ENCODE results near the gene TMUB1.

TMUB1 gene, protein sequence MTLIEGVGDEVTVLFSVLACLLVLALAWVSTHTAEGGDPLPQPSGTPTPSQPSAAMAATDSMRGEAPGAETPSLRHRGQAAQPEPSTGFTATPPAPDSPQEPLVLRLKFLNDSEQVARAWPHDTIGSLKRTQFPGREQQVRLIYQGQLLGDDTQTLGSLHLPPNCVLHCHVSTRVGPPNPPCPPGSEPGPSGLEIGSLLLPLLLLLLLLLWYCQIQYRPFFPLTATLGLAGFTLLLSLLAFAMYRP

DNA sequence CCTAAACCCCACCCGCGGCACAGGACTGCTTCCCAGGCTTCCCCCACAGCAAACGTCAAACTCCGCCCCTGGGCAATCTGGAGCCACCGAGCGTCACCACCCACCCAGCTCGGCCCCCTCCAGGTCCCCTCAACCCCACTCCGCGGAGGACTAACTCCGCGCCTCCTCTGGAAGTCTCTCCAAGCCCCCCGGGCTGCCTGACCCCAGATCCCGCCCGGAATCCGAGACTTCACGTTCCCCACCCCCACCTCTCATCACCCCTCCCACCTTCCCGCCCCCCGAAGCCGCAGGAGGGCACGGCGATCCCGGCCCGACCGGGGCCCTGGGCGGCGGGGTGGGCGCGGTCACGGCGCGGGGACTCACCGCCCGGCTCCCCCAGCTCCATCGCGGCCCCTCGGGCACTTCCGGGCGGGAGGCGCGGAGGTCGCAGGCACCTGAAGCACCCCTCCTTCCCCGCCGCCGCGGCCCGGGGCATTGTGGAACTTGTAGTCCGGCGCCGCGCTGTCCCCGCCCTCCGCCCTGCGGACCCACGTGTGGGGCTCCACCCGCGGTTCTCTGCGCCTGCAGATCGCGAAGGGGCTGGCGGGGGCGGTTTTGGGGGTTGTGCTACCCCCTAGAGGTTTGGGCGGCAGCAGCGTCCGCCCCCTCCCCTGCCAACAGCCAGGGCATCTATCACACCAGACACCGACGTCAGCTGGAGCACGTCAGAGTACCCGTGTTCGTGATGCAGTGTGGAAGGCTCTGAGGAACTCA is at the start of gene TMUB1:
TSS of gene TMUB1 (minus strand) at position 423 of the 753 bp plus-strand sequence. CDS start 930 bp downstream, outside the sequence.
- peak; percentile 92 for DNase-seq (ENCODE audit: low read depth)

GRCh38 chr7:151132461-151133205 is 49.3 kb upstream of the TMUB1 start:
- no peak for DNase-seq (ENCODE audit: low read depth)

DNA sequence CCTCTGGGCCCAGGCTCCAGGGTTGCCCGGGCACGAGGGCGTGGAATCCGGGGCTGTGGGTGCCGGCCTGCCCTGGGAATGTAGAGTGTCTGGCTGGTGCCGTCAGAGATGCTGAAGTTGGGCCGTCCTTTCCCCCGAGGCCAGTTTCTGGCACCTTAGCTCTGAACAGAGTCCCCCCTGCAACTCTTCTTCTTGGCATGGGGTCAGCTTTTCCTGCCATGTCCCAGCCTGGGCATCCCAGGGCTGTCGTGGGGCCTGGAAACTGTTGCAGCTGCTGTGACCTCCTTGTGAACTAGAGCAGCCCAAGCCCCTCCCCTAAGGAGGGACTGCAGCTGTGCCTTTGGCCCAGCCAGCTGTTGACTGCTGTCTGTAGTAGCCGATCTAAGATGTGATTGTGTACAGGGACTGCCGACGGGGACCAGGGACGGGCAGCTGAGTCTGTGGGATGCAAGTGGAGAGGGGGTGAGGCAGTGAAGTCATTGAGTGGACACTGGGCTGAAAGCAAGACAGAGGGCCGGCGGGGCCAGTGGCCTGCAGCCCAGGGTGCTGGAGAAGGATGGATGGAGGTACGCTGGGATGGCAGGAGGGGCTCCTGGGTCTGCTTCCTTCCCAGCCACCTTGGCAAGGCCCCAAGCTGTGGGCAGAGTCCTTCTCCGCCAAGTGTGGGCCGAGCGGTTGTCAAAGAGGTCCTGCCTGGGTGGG is 48.5 kb upstream of the TMUB1 start:
- DNase-seq (ENCODE audit: low read depth): no peak

DNA sequence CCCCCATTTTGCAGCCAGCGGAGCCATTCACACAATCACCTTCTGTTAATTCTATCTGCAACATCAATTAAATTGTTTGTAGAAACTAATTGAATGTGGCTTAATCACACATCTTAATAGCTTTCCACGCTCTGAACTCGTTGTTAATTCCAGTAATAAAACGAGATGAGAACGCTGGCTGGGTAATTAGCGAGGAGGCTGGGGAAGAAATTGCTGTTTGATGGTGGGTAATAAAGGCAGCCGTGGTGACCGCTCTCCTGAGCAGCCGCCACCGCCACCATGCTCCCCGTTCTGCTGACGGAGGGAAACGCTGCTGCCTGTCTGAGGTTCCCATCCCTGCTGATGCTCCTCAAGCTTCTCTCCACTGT is 47.9 kb upstream of the TMUB1 start:
- DNase-seq (ENCODE audit: low read depth): no peak

DNA sequence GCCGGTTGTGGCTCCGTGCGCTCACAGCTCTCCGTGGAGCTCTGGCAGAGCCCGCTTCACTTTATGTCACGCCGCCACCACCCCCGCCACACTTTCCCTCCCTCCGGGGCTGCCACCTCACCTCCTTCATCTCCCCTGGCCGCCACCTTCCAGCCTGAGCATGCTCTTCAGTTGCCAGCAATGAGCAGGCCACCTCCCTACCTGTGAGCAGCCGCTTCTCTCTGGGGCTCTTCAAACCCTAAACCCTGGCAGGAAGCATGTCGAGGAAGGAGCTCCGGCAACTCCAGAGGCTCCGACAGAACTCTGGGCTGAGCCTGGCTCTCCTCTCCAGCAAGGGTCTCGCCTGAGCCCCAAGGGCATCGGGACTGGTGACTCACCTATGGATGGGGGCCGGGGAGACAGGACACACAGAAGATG is 47.5 kb upstream of the TMUB1 start:
- no peak for DNase-seq (ENCODE audit: low read depth)

DNA sequence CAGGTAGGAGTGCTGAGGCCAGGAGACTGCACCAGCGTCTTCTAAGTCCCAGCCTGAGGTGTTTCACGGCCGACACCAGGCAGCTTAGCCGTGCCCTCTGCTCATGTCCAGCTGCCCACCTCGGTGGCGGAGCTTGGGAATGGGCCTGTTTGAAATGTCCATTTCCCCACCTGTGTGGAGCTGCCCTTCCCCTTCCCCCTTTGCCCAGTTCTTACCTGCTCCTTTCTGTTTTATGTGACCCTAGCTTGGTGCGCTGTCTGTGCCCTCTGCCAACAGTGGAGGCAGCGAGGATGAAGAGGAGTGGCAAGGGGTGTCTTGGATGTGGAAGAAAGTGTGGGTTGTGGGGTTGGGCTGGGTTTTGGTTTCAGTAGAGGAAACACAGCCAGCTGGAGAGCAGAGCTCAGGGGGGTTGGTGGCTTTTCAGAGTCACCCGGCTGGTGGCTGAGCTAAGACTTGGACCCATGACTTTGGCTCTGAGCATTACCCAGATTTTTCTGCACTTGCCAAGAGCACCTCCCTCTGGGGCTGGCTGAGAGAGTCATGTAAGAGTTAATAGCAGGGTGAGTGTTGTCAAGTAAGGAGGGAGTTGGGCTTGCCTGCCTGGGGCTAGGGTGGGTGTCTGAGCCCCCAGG is 46.8 kb upstream of the TMUB1 start:
- DNase-seq (ENCODE audit: low read depth): no peak

DNA sequence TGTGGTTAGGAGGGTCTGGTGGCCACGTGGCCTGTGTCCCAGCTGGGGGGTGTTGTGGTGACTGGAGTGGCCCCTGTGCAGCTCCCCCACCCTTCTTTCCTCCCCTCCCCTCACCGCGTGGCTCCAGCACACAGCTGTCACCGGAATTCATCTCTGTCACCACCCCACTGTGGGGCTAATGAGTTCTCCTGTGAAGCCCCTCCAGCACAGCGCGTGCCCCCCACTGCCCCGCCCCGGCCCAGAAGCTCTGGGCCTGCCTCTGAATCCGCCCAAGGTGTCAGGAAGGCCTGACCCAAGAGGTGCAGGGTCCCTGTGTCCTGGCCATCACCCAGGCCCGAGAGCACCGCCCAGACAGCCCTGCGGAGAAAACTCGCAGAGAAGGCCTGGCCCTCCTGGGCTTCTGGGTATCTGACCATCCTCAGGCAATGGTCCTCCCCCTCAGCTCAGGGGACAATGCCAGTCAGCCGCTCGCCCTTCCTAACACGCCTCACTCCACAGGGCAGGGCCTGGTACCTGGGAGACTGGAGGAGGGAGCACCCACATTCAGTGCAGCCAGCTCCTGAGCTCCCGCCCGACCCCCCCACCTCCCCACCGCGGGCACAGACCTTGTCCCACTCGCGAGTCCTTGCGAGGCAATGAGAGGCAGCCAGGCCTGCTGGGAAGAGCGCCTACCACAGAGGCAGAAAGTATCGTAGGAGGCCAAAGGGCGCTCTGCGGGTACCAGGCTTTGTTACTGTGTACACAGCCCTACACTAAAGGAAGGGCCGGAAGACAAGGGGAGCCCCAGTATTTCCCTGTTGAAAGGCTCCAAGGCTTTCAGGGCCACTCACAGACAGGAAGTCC is 46.0 kb upstream of the TMUB1 start:
- no peak for DNase-seq (ENCODE audit: low read depth)

DNA sequence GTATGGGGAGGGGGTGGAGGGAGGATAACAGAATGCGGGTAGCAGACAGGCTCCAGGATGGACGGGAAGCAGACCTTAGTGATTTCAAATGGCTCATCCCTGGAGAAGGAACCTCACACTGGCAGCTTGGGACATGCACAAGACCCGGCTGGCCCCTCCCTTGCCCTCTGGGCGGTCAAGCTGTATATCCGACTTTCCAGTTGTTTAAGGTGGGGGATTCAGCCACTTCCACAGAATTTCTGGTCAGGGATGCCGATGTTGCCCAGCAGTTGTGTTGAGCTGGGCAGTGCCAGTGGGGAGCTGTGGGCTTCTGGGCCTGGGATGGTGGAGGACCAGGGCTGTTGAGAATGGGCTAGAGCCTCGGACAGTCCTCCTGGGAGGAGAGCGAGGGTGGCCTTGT is 45.4 kb upstream of the TMUB1 start:
- DNase-seq (ENCODE audit: low read depth): no peak

DNA sequence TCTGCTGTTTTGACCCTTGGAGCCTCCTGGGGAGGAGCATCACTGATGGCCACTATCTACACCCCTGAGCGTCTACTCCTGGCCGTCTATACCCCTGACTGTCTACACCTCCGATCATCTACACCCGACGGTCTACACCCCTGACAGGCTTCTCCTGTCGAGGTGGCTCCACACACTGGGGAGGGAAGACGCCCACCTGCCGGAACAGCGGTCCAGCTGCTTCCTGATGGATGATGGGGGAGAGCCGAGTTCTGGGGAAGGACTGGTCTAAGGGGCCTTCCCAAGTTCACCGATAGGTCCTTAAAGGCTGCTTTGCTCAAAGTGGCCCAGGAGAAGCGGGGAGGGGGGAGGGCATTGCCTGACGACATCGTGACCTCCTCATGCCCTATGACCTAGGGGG is 44.9 kb upstream of the TMUB1 start:
- no peak for DNase-seq (ENCODE audit: low read depth)

GRCh38 chr7:151126491-151127137 is 43.3 kb upstream of the TMUB1 start:
- no peak for DNase-seq (ENCODE audit: low read depth)

DNA sequence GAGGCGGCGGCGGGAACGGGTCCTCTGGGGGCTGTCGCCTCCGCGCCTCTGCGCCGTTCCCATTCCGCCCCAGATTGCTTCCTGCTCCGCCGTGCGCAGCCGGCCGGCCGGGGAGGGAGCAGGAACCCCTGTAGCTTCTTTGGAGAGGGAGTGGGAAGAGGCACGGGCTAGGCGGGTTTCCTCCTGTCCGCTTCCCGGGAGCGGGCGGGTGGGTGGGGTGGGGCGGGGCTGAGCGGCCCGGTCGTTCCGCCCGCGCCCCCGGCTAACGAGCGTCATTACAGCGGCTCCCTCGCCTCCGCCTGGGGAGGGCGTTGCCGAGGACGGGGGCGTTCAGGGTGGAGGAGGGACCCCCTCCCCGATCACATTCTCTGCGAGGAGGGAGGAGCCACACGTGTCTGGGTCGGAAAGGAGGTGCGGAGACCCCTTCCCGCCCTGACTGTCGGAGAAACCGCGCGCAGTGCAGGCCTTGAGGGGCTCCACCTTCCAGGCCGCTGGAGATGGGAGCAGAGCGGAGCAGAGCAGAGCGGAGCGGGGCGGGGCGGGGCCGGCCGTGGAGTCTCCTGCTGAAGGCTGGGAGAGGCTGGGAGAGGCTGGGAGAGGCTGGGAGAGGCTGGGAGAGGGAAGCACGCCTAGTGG is 42.7 kb upstream of the TMUB1 start:
- no peak for DNase-seq (ENCODE audit: low read depth)

GRCh38 chr7:151125470-151125845 is 42.2 kb upstream of the TMUB1 start:
- no peak for DNase-seq (ENCODE audit: low read depth)

- DNase-seq (ENCODE audit: low read depth): no peak
These were observed 41.7 kb upstream of the TMUB1 start for GRCh38 chr7:151124899-151125399.

DNA sequence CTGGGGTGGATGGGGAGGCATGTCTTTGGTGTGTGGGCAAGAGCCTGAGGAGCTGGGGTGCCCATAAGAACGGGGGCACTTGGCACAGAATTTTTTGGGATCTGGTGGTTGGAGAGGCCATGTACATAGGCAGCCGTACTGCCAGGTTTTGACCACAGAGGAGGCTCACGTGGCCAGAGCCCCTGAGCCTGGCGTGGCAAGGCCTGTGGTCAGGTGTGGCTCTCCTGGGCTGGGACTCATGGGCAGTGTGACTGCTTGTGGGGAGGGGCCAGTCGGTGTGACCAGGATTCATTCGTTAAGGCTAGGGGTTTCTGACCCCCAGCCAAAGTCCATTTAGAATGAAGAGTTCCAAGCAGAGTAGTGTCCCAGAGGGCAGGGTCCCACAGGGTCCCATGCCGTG is 41.2 kb upstream of the TMUB1 start:
- DNase-seq (ENCODE audit: low read depth): no peak

- DNase-seq (ENCODE audit: low read depth): peak; percentile 54
These were observed 40.6 kb upstream of the TMUB1 start for GRCh38 chr7:151123822-151124464.

DNA sequence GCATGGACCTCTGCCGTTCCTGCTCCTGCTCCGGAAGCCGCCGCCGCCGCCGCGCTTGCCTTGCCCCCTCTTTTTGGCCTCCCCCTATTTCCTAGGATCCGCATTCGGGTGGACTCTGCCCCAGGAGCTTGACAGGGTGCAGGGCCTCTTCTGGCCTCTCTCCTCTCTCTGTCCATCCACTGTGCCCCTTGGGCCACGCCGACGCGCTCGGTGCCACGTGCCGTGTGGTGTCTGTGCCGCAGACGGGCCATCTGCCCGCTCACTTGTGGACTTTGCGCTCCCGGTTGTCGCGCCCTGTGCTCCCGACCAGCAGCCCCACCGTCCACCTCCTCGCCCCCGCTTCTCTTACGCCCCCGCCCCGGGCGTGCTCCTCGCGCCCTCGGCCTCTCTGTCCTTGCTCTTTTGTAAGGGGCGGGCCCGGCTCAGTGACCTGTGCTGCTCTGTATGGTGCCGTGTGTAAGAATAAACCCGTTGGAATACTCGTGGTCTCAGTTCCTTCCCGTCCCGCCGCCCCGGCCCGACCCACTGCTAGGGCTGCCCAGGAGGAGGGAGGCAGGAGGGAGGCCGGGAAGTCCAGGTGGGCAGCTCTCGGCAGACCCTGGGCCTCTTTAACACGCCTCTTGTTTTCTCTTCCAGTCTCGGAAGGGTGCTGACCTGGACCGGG is 40.0 kb upstream of the TMUB1 start:
- DNase-seq (ENCODE audit: low read depth): no peak

- no peak for DNase-seq (ENCODE audit: low read depth)
These were observed 39.5 kb upstream of the TMUB1 start for GRCh38 chr7:151122796-151123157.

GRCh38 chr7:151122276-151122675 is 39.0 kb upstream of the TMUB1 start:
- DNase-seq (ENCODE audit: low read depth): no peak

All from T-helper 22 cell (primary cell).